GM23248 (cell line): ENCODE results near the gene KCNMA1. TPM values are rescaled to one million over a fixed set of nuclear protein-coding genes. Genes with fewer than 3 reads are reported as not detected.

Experiments
- DNase-seq: peaks from one replicate; pipeline ENCODE4 v3.0.0-alpha.2; 2015
- H2AFZ ChIP-seq: fragments of 200-600 bp; sonication (generic); 2 replicates; pipeline ENCODE4 v1.6.1; 2016; ENCODE audit warnings: antibody characterized with exemption
- H3F3A ChIP-seq: fragments of 200-600 bp; sonication (generic); 2 replicates; pipeline ENCODE4 v1.6.1; 2016; ENCODE audit warnings: mild to moderate bottlenecking, antibody characterized with exemption, mixed run types; ENCODE audit not compliant: insufficient read depth
- H3K27ac ChIP-seq: fragments of 200-600 bp; sonication (generic); 2 replicates; pipeline ENCODE4 v1.5.1; 2016; ENCODE audit warnings: mild to moderate bottlenecking
- H3K27me3 ChIP-seq: fragments of 200-600 bp; sonication (generic); replicated peaks from 2 replicates; pipeline ENCODE4 v1.6.1; 2016; ENCODE audit warnings: mild to moderate bottlenecking; ENCODE audit not compliant: insufficient read depth
- H3K36me3 ChIP-seq: fragments of 200-600 bp; sonication (generic); 2 replicates; pipeline ENCODE4 v1.6.1; 2016; ENCODE audit warnings: low read depth, mild to moderate bottlenecking
- H3K4me1 ChIP-seq: fragments of 200-600 bp; sonication (generic); 2 replicates; pipeline ENCODE4 v1.6.1; 2016; ENCODE audit warnings: mild to moderate bottlenecking; ENCODE audit not compliant: insufficient read depth
- H3K4me2 ChIP-seq: fragments of 200-600 bp; sonication (generic); one replicate; pipeline ENCODE4 v1.6.1; 2016; ENCODE audit warnings: mild to moderate bottlenecking; ENCODE audit not compliant: unreplicated experiment
- H3K4me3 ChIP-seq: fragments of 200-600 bp; sonication (generic); 2 replicates; pipeline ENCODE4 v1.5.1; 2016; ENCODE audit warnings: mild to moderate bottlenecking
- H3K79me2 ChIP-seq: fragments of 200-600 bp; sonication (generic); 2 replicates; pipeline ENCODE4 v1.6.1; 2016; ENCODE audit warnings: mild to moderate bottlenecking; ENCODE audit not compliant: insufficient read depth
- H3K9ac ChIP-seq: fragments of 200-600 bp; sonication (generic); 2 replicates; pipeline ENCODE4 v1.6.1; 2016; ENCODE audit warnings: mild to moderate bottlenecking
- H3K9me2 ChIP-seq: fragments of 200-600 bp; sonication (generic); 2 replicates; pipeline ENCODE4 v1.6.1; 2016; ENCODE audit warnings: mixed run types, mild to moderate bottlenecking, moderate library complexity; ENCODE audit not compliant: insufficient read depth
- H3K9me3 ChIP-seq: fragments of 200-600 bp; sonication (generic); one replicate; pipeline ENCODE4 v1.6.1; 2017; ENCODE audit warnings: low read depth
- H4K20me1 ChIP-seq: fragments of 200-600 bp; sonication (generic); 2 replicates; pipeline ENCODE4 v1.6.0; 2016; ENCODE audit not compliant: insufficient read depth
- EZH2 ChIP-seq: fragments of 200-600 bp; sonication (generic); IDR thresholded peaks from 2 replicates; pipeline ENCODE4 v1.6.1; 2018; ENCODE audit warnings: antibody characterized with exemption, mild to moderate bottlenecking; ENCODE audit not compliant: insufficient read depth, poor library complexity, severe bottlenecking
- EZH2phosphoT487 ChIP-seq: fragments of 200-600 bp; sonication (generic); IDR thresholded peaks from 2 replicates; pipeline ENCODE4 v1.6.1; 2018; ENCODE audit warnings: antibody characterized with exemption, moderate library complexity, mild to moderate bottlenecking, low read depth; ENCODE audit not compliant: insufficient read depth
- WGBS, 2 experiments: methylation state at CpG; one replicate each; pipeline ENCODE4 v1.1.6; 2015 to 2017; ENCODE audit warnings: low lambda C conversion rate in 2 of 2, low coverage in 1 of 2; ENCODE audit errors: missing lambda C conversion rate in 2 of 2; 5-methylcytosine and 5-hydroxymethylcytosine counted together
- in situ Hi-C: fragments of 300-500 bp; cut with MboI; formaldehyde crosslinking; loops from 2 replicates; pipeline ENCODE4 v1.15.0; 2020
- polyA plus RNA-seq: library from polyadenylated mRNA; unstranded; fragments of >200 nt; fragmentation: Nextera tagmentation; extraction: Ambion mirVana; gene quantifications from 2 replicates; pipeline ENCODE4 v1.2.1, GENCODE V29; 2016
- total RNA-seq: library from RNA; depleted of rRNA; stranded (reverse); fragments of >200 nt; shearing (Covaris generic); gene quantifications from 2 replicates; pipeline ENCODE4 v1.2.3, GENCODE V29; 2014

Gene KCNMA1
- total and polyA plus RNA-seq, 2 experiments from 2014 or later, result 14.2 to 25.1 TPM

DNA sequence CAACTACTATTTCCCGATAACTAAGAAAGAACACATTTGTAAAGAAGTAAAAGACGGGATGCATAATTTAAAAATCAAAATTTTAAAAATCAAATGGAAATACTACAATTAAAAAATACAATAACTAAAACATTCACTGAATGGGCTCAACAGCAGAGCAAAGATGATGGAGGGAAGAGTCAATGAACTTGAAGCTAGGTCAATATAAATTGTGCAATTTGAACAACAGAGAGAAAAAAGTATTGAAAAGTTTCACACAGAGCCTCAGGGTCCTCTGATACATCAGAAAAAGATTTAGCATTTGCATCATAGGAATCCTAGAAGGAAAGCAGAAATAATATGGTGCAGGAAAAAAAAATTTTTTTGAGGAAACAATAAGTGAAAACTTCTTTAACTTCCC lies 581.0 kb downstream of the KCNMA1 start:
- Histone ChIP-seq H3K79me2 (no peaks in the 10 kb centered on the region), H3K9me2 (no peaks in the 10 kb centered on the region; the same call in 1 of the 2 replicates), H3K9ac (no peak overlapping the region), H3K36me3 (no peaks in the 10 kb centered on the region), H3K4me2 (no peak overlapping the region), H3K27ac (no peak overlapping the region), H3F3A (no peaks in the 10 kb centered on the region), H3K4me3 (no peak overlapping the region), H2AFZ (no peak overlapping the region), H4K20me1 (no peaks in the 10 kb centered on the region), H3K27me3 (no peaks in the 10 kb centered on the region), H3K9me3 (no peaks in the 10 kb centered on the region), H3K4me1 (no peaks in the 10 kb centered on the region)
- TF ChIP-seq EZH2phosphoT487 (no peak), EZH2 (no peak)
- 91 to 96% methylated on average over 2 of the region's 2 CpGs for WGBS, 2 experiments
- DNase-seq, result no peak
- in situ Hi-C loops, result no loop called here

DNA sequence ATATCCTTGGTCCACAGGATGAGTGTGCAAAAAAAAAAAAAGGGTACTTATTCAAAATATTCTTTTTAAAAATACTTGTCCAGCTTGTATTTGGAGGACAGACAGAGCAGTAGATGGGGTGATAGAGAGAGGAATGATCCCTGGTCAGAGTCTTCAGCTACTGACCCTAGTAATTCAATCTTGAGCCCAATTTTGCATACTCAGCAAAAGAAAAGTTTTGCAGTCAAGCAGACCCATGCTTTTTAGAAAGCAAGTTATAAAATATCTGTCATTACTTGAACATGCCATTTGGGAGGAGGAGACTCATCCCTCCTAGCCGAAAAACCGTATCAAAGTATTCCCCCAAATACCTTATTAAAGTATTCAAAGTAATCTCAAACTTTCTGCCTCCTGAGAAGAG lies 585.0 kb downstream of the KCNMA1 start:
- Histone ChIP-seq H3K9me2 (no peaks in the 10 kb centered on the region), H3K4me2 (no peak overlapping the region), H3K4me3 (no peak overlapping the region), H2AFZ (no peak overlapping the region), H3K27me3 (no peaks in the 10 kb centered on the region), H3K9me3 (no peaks in the 10 kb centered on the region), H3F3A (no peaks in the 10 kb centered on the region), H4K20me1 (no peaks in the 10 kb centered on the region), H3K36me3 (no peaks in the 10 kb centered on the region), H3K4me1 (peaks cover 8% of the 10 kb centered on the region), H3K27ac (no peak overlapping the region), H3K9ac (no peak overlapping the region), H3K79me2 (no peaks in the 10 kb centered on the region)
- 82 to 87% methylated on average over 2 of the region's 2 CpGs for WGBS, 2 experiments
- no peak for DNase-seq
- in situ Hi-C loops, result no loop called here
- TF ChIP-seq EZH2 (no peak), EZH2phosphoT487 (no peak)

DNA sequence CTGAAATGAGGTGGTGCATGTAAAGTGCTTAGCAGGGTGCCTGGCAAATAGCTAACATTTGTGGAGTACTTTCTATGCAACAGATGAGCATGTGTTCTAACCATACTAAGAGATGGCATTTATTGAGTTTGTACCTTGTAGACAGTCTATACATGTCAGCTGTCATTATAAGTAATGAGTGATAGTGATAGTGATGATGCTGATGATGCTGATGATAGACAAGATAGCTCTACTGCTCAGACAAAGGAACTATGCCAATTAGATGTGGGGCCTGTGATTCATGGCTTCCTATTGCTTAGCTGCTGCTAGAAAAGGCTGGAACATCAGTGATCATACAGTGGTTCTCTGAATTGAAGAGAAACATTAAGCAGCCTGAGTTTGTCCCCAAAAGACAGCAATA lies 585.8 kb downstream of the KCNMA1 start:
- no peaks in the 10 kb centered on the region for H3K27me3 ChIP-seq
- peak; percentile 3 for DNase-seq
- no peak overlapping the region for H3K27ac ChIP-seq
- H3K79me2 ChIP-seq, result no peaks in the 10 kb centered on the region
- no peaks in the 10 kb centered on the region for H3F3A ChIP-seq
- no peak overlapping the region for H2AFZ ChIP-seq
- TF ChIP-seq EZH2 (no peak), EZH2phosphoT487 (no peak)
- H3K4me1 ChIP-seq, result peaks cover 8% of the 10 kb centered on the region
- H4K20me1 ChIP-seq, result no peaks in the 10 kb centered on the region
- no peaks in the 10 kb centered on the region for H3K36me3 ChIP-seq
- in situ Hi-C loops, result no loop called here
- no peak overlapping the region for H3K4me2 ChIP-seq
- no peaks in the 10 kb centered on the region for H3K9me2 ChIP-seq
- H3K4me3 ChIP-seq, result no peak overlapping the region
- no peaks in the 10 kb centered on the region for H3K9me3 ChIP-seq
- H3K9ac ChIP-seq, result no peak overlapping the region

DNA sequence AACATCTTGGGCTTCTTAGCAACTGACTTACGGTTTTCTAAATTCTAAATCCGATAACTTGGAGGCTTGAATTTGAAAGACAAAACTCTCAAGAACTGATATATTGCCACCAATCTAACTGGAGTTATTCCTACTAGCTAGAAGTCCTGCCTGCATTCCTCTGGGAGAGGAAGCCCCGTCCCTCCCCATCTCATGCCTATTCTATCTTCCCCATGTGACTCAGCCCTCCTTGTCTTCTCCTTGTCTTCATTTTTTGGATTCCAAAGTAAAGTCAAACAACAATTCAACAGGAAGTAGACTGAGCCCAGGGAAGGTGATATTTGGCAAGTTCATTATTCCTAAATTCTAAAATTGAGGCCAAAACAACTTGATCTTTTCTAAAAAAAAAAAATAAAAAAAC lies 587.7 kb downstream of the KCNMA1 start:
- Histone ChIP-seq H3K9me3 (no peaks in the 10 kb centered on the region), H3K27me3 (no peaks in the 10 kb centered on the region), H3K9ac (no peak overlapping the region), H4K20me1 (no peaks in the 10 kb centered on the region), H3F3A (no peaks in the 10 kb centered on the region), H3K4me3 (no peak overlapping the region), H3K36me3 (no peaks in the 10 kb centered on the region), H3K4me2 (peak overlapping the region; percentile 3), H3K27ac (no peak overlapping the region), H3K4me1 (peaks cover 8% of the 10 kb centered on the region), H3K79me2 (no peaks in the 10 kb centered on the region), H3K9me2 (no peaks in the 10 kb centered on the region), H2AFZ (no peak overlapping the region)
- WGBS, 2 experiments, result 26 to 30% methylated on average over 3 of the region's 3 CpGs
- in situ Hi-C loops, result no loop called here
- peak; percentile 41 for DNase-seq
- TF ChIP-seq EZH2phosphoT487 (no peak), EZH2 (no peak)

DNA sequence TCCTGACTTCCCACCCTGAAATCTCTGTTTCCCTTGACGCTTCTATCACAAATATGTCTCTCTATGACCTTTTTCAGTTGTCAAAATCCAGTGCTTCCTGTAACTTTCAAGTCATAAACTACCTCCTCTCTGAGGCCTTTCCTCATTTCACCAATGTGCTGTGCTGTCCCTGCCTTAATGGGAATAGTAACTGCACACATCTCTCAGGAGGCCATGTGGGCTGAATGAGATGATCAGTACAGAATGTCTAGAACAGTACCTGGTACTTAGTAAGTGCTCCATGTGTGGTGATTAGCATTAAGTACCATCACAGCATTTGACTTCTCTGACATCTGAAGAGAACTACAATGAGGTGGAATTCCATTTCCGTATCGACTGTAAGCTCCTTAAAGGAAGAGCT lies 588.5 kb downstream of the KCNMA1 start:
- Histone ChIP-seq H3K4me2 (no peak overlapping the region), H3K27me3 (no peaks in the 10 kb centered on the region), H3K79me2 (no peaks in the 10 kb centered on the region), H3K9me2 (no peaks in the 10 kb centered on the region), H3F3A (no peaks in the 10 kb centered on the region), H3K9ac (no peak overlapping the region), H3K27ac (no peak overlapping the region), H3K4me1 (peaks cover 8% of the 10 kb centered on the region), H3K9me3 (no peaks in the 10 kb centered on the region), H2AFZ (no peak overlapping the region), H3K36me3 (no peaks in the 10 kb centered on the region), H4K20me1 (no peaks in the 10 kb centered on the region), H3K4me3 (no peak overlapping the region)
- TF ChIP-seq EZH2phosphoT487 (no peak), EZH2 (no peak)
- in situ Hi-C loops, result no loop called here
- DNase-seq, result no peak
- WGBS, 2 experiments, result 88 to 90% methylated on average over 3 of the region's 3 CpGs
